GM12874 (cell line): ENCODE data around the gene FAM222A.

Experiments used
- CTCF ChIP-seq: IDR thresholded peaks from 2 replicates; pipeline ENCODE4 v1.5.1; 2011; ENCODE audit warnings: low read depth, mild to moderate bottlenecking, control low read depth, low read length, moderate library complexity; ENCODE audit not compliant: insufficient read depth

The FAM222A gene

DNA sequence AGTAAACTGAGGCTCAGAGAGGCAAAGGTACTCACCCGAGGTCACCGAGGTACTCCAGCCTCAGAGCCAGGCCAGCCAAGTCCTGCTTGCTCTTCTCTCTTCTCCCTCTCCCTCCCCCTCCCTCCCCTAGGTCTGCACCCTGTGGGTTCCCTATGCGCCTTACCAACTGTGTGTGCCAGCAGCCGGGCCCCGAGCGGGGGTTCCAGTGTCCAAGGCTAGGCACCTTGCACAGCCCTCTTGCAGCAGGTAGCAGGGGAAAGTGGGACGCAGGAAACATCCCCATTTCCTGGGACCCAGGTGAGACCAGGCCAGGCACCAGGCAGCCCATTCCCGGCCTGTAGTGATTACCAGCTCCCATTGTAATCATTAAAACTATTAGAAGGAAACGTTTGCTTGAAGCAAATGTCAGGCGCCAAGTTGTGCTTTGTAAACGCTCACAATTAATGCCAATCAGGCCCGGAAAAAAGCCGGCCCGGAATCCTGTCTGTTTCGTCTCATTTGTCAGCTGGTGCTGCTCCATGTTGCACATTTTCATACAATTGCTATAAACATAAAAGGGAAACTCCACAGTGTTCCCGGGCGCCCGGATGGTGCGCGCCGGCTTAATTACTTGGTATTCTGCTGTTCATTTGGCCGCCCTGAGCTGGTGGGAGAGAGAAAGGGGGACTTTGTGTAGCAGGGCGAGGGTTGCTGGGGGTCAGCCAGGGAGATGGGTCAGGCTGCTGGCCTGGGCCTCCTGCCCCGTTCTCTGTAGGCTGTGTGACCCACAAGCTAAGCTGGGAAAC, 11.9 kb downstream of the FAM222A start:
- no peak for TF ChIP-seq CTCF

GRCh38 chr12:109726106-109726497, 12.5 kb downstream of the FAM222A start:
- no peak for TF ChIP-seq CTCF

- TF ChIP-seq CTCF: no peak
Observed at GRCh38 chr12:109726511-109727038, 12.9 kb downstream of the FAM222A start.

GRCh38 chr12:109727039-109727723, 13.6 kb downstream of the FAM222A start:
- TF ChIP-seq CTCF: no peak

DNA sequence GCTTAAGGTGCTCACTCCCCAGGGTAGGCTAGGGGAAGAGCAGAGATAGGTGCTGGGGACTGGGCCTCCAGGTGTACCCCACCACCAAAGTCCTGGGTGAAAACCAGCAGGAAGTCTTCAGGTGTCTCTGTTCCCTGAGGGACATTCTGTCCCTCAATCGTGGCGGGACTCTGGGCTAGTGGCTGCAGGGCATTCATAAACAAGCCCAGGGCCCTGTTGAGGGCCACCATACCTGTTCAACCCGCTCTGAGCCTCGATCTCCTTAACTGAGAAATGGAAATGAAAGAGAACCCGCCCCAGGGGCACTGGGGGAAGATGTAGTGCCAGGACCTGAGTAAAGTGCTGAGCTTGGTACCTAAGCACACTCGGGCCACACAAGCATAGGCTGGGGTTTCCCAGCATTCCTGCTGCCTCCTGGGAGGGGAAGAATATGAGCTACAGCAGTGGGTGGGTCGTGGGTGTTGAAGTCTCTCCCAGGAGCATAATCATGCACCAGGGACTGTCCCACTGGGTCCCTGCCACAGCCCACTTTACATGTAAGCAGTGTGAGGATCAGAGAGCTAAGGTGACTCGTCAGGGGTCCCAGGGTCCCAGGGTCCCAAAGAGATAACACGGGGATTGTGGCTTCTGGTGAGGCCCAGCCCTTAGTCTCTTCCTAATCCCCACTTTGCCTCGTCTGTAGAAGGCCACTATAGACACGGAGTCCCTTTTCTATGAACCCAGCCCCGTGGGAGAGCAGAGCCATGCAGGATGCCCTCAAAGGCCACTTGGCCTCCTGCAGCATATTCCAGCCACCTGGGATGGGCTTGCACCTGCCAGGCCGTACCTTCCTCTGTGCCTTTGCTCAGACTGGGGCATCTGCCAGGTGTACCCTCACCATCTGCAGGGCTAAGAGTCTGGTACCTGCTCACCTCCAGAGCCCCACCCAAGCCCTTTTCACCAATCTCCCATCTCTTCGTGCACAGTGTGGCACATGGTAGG, 14.4 kb downstream of the FAM222A start:
- no peak for TF ChIP-seq CTCF

DNA sequence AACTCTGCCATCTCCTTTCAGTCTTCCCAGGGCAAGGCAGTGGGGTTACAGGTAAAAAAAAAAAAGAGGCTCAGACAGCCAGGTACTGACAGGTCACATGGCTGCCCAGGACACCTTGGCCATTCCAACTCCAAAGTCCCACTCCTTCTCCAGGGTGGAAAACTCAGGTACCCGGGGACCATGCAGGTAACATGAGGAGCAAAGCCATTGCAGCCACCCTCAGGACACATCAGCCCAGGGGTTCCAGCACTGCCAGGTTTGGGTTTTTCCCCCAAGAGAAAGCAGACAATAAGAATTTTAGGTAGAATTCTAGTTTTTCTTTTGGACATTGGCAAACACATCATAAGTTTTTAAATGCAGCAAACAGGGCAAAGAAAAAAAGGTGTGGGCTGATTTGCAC, 15.3 kb downstream of the FAM222A start:
- no peak for TF ChIP-seq CTCF

- no peak for TF ChIP-seq CTCF
Observed at GRCh38 chr12:109729371-109729781, 15.8 kb downstream of the FAM222A start.
